Thymus (tissue), 11 donors: ENCODE measurements around the gene RHEBL1. TPM values are rescaled to one million over a fixed set of nuclear protein-coding genes. Genes with fewer than 3 reads are reported as not detected.

ENCODE experiments used
- DNase-seq, 9 donors: peaks; one replicate each; pipeline ENCODE4 v3.0.0-alpha.2; 2013; ENCODE audit warnings: low spot score in 9 of 9, low read depth in 6 of 9, missing footprints in 1 of 9
- H3K27ac ChIP-seq, 2 donors: one replicate each; pipeline ENCODE4 v1.5.1; 2013; ENCODE audit warnings: control low read depth in 1 of 2, low read depth in 1 of 2, low read length in 1 of 2, mild to moderate bottlenecking in 1 of 2, moderate library complexity in 1 of 2
- H3K27me3 ChIP-seq, 2 donors: one replicate each; pipeline ENCODE4 v1.5.1; 2013; ENCODE audit warnings: low read length in 1 of 2; ENCODE audit not compliant: control insufficient read depth in 2 of 2, insufficient read depth in 1 of 2
- H3K36me3 ChIP-seq, 2 donors: one replicate each; pipeline ENCODE4 v1.5.1; 2013; ENCODE audit warnings: low read length in 1 of 2, mild to moderate bottlenecking in 1 of 2, moderate library complexity in 1 of 2; ENCODE audit not compliant: control insufficient read depth in 2 of 2, insufficient read depth in 2 of 2
- H3K4me1 ChIP-seq, 2 donors: one replicate each; pipeline ENCODE4 v1.5.1; 2013; ENCODE audit warnings: low read length in 2 of 2; ENCODE audit not compliant: control insufficient read depth in 2 of 2, insufficient read depth in 2 of 2
- H3K4me3 ChIP-seq, 2 donors: one replicate each; pipeline ENCODE4 v1.5.1; 2013; ENCODE audit warnings: low read length in 2 of 2, control low read depth in 1 of 2, mild to moderate bottlenecking in 1 of 2
- H3K9me3 ChIP-seq, 2 donors: one replicate each; pipeline ENCODE4 v1.5.1; 2013; ENCODE audit warnings: low read length in 1 of 2, mild to moderate bottlenecking in 1 of 2; ENCODE audit not compliant: control insufficient read depth in 2 of 2, insufficient read depth in 1 of 2
- WGBS: extraction: QIAGEN DNeasy Blood & Tissue Kit; methylation state at CpG from one replicate; pipeline ENCODE4 v1.1.7; 2013; 5-methylcytosine and 5-hydroxymethylcytosine counted together
- polyA plus RNA-seq: library from polyadenylated mRNA; stranded (reverse); fragments of 200-250 nt; gene quantifications from one replicate; pipeline ENCODE4 v1.2.3, GENCODE V29; 2013
- total RNA-seq: library from RNA; stranded (reverse); fragments of 120-200 nt; gene quantifications from one replicate; pipeline ENCODE4 v1.2.4, GENCODE V29; 2013
- donor health status: healthy.

RHEBL1 gene
- total and polyA plus RNA-seq, 2 donors, result 1.6 to 3.2 TPM

GRCh38 chr12:49030119-49030518 lies 39.7 kb downstream of the RHEBL1 start:
- WGBS, result 98% methylated on average over 8 of the region's 8 CpGs
- no peak for DNase-seq

GRCh38 chr12:49028666-49029275 lies 41.0 kb downstream of the RHEBL1 start:
- WGBS, result 96% methylated on average over 10 of the region's 10 CpGs
- DNase-seq, result no peak
- Histone ChIP-seq H3K36me3 (peaks cover 89 to 99% of the 10 kb centered on the region in 2 donors), H3K27ac (no peak overlapping the region), H3K4me3 (no peak overlapping the region), H3K9me3 (no peaks in the 10 kb centered on the region), H3K27me3 (no peaks in the 10 kb centered on the region), H3K4me1 (no peaks in the 10 kb centered on the region)

More at GRCh38 chr12:49030119-49030518, 39.7 kb downstream of the RHEBL1 start:
- Histone ChIP-seq H3K4me1 (no peaks in the 10 kb centered on the region), H3K9me3 (no peaks in the 10 kb centered on the region), H3K27ac (no peak overlapping the region), H3K27me3 (no peaks in the 10 kb centered on the region), H3K4me3 (no peak overlapping the region), H3K36me3 (peaks cover 90 to 99% of the 10 kb centered on the region in 2 donors)

GRCh38 chr12:49027846-49028555 lies 41.8 kb downstream of the RHEBL1 start:
- H3K4me3 ChIP-seq, result no peak overlapping the region

GRCh38 chr12:49026678-49027480 lies 42.9 kb downstream of the RHEBL1 start:
- peaks cover 86 to 99% of the 10 kb centered on the region in 2 donors for H3K36me3 ChIP-seq
- DNase-seq, result no peak
- WGBS, result 98% methylated on average over 26 of the region's 26 CpGs
- no peak overlapping the region for H3K4me3 ChIP-seq
- no peaks in the 10 kb centered on the region for H3K4me1 ChIP-seq
- no peaks in the 10 kb centered on the region for H3K27me3 ChIP-seq
- no peak overlapping the region for H3K27ac ChIP-seq
- no peaks in the 10 kb centered on the region for H3K9me3 ChIP-seq

More at GRCh38 chr12:49027846-49028555, 41.8 kb downstream of the RHEBL1 start:
- 97% methylated on average over 9 of the region's 9 CpGs for WGBS
- H3K27me3 ChIP-seq, result no peaks in the 10 kb centered on the region
- no peak overlapping the region for H3K27ac ChIP-seq
- H3K4me1 ChIP-seq, result no peaks in the 10 kb centered on the region
- peaks cover 86 to 99% of the 10 kb centered on the region in 2 donors for H3K36me3 ChIP-seq
- DNase-seq, result no peak
- no peaks in the 10 kb centered on the region for H3K9me3 ChIP-seq

GRCh38 chr12:49026101-49026500 lies 43.7 kb downstream of the RHEBL1 start:
- no peaks in the 10 kb centered on the region for H3K9me3 ChIP-seq
- 98% methylated on average over 21 of the region's 21 CpGs for WGBS
- DNase-seq, result no peak
- H3K4me1 ChIP-seq, result no peaks in the 10 kb centered on the region
- peaks cover 86 to 99% of the 10 kb centered on the region in 2 donors for H3K36me3 ChIP-seq
- H3K4me3 ChIP-seq, result no peak overlapping the region
- H3K27me3 ChIP-seq, result no peaks in the 10 kb centered on the region
- no peak overlapping the region for H3K27ac ChIP-seq

- WGBS, result 97% methylated on average over 4 of the region's 4 CpGs
- no peak for DNase-seq
Measured at GRCh38 chr12:49025463-49025862, 44.3 kb downstream of the RHEBL1 start.

GRCh38 chr12:49024543-49024942 lies 45.2 kb downstream of the RHEBL1 start:
- Histone ChIP-seq H3K36me3 (peaks cover 78 to 89% of the 10 kb centered on the region in 2 donors), H3K4me3 (no peak overlapping the region), H3K27me3 (no peaks in the 10 kb centered on the region), H3K27ac (no peak overlapping the region), H3K9me3 (no peaks in the 10 kb centered on the region), H3K4me1 (peaks cover 2 to 6% of the 10 kb centered on the region in 2 donors)
- 98% methylated on average over 12 of the region's 12 CpGs for WGBS
- DNase-seq, result no peak

More at GRCh38 chr12:49025463-49025862, 44.3 kb downstream of the RHEBL1 start:
- H3K4me1 ChIP-seq, result no peaks in the 10 kb centered on the region
- no peaks in the 10 kb centered on the region for H3K9me3 ChIP-seq
- no peak overlapping the region for H3K27ac ChIP-seq
- H3K27me3 ChIP-seq, result no peaks in the 10 kb centered on the region
- H3K36me3 ChIP-seq, result peaks cover 86 to 98% of the 10 kb centered on the region in 2 donors
- no peak overlapping the region for H3K4me3 ChIP-seq

GRCh38 chr12:49023812-49024211 lies 46.0 kb downstream of the RHEBL1 start:
- Histone ChIP-seq H3K36me3 (peaks cover 74 to 82% of the 10 kb centered on the region in 2 donors), H3K27ac (no peak overlapping the region), H3K27me3 (no peaks in the 10 kb centered on the region), H3K4me1 (peaks cover 4 to 13% of the 10 kb centered on the region in 2 donors), H3K9me3 (no peaks in the 10 kb centered on the region), H3K4me3 (no peak overlapping the region)
- 97% methylated on average over 2 of the region's 2 CpGs for WGBS
- no peak for DNase-seq
